Spleen (tissue), 11 donors: ENCODE data around the gene LGI4. TPM values are rescaled to one million over a fixed set of nuclear protein-coding genes. Genes with fewer than 3 reads are reported as not detected.

Experiments used
- DNase-seq: peaks from one replicate; pipeline ENCODE4 v3.0.0-alpha.2; 2020
- H3K27ac ChIP-seq, 8 donors: fragments of 200-600 bp; sonication (generic) in 7 of 8; 1 replicate in 4 of 8; 2 replicates in 4 of 8; pipeline versions ENCODE4 v1.5.0 to v1.8.0; 2016 to 2021; ENCODE audit warnings: inconsistent platforms in 4 of 8, mild to moderate bottlenecking in 4 of 8, moderate library complexity in 1 of 8
- H3K27me3 ChIP-seq, 7 donors: fragments of 200-600 bp; sonication (generic) in 6 of 7; replicated peaks in 1 of 7; 1 replicate in 4 of 7; 2 replicates in 3 of 7; pipeline versions ENCODE4 v1.5.0 to v1.8.0; 2016 to 2021; ENCODE audit warnings: inconsistent platforms in 3 of 7, mild to moderate bottlenecking in 1 of 7
- H3K36me3 ChIP-seq, 6 donors: fragments of 200-600 bp; sonication (generic) in 5 of 6; 1 replicate in 4 of 6; 2 replicates in 2 of 6; pipeline versions ENCODE4 v1.5.0 to v1.8.0; 2016 to 2021; ENCODE audit warnings: inconsistent platforms in 2 of 6
- H3K4me1 ChIP-seq, 6 donors: fragments of 200-600 bp; sonication (generic) in 5 of 6; 1 replicate in 3 of 6; 2 replicates in 3 of 6; pipeline versions ENCODE4 v1.5.0 to v1.8.0; 2016 to 2021; ENCODE audit warnings: inconsistent platforms in 3 of 6
- H3K4me3 ChIP-seq, 8 donors: fragments of 200-600 bp; sonication (generic) in 7 of 8; 1 replicate in 4 of 8; 2 replicates in 4 of 8; pipeline versions ENCODE4 v1.5.0 to v1.8.0; 2016 to 2021; ENCODE audit warnings: inconsistent platforms in 4 of 8, mild to moderate bottlenecking in 4 of 8, moderate library complexity in 2 of 8
- H3K9me3 ChIP-seq, 8 donors: fragments of 200-600 bp; sonication (generic) in 7 of 8; 1 replicate in 4 of 8; 2 replicates in 4 of 8; pipeline versions ENCODE4 v1.5.0 to v1.8.0; 2016 to 2021; ENCODE audit warnings: inconsistent platforms in 4 of 8
- CTCF ChIP-seq, 11 experiments: fragments of 200-600 bp in 7 of 11; fragments of 450-650 bp in 4 of 11; sonication (generic) in 4 of 11; IDR thresholded peaks in 8 of 11; conservative IDR thresholded peaks in 3 of 11; 1 replicate in 7 of 11; 2 replicates in 4 of 11; pipeline versions ENCODE4 v1.4.0 to v1.8.0; 2016 to 2021; ENCODE audit warnings: antibody characterized with exemption in 11 of 11, inconsistent platforms in 4 of 11, mild to moderate bottlenecking in 1 of 11
- POLR2A ChIP-seq, 3 donors: fragments of 450-650 bp; IDR thresholded peaks; one replicate each; pipeline ENCODE4 v1.5.1; 2017; ENCODE audit warnings: antibody characterized with exemption in 3 of 3, mild to moderate bottlenecking in 1 of 3
- POLR2AphosphoS5 ChIP-seq, 3 donors: sonication (generic); formaldehyde crosslinking; IDR thresholded peaks; one replicate each; pipeline ENCODE4 v1.5.1; 2017; ENCODE audit warnings: antibody characterized with exemption in 3 of 3
- WGBS, 5 donors: extraction: QIAGEN DNeasy Blood & Tissue Kit in 3 of 5; methylation state at CpG; one replicate each; pipeline versions ENCODE4 v1.1.5 to v1.1.7; 2013 to 2018; 5-methylcytosine and 5-hydroxymethylcytosine counted together
- intact Hi-C: fragments of 100-400 bp; cut with DNase I; formaldehyde crosslinking; loops from one replicate; pipeline ENCODE4 v1.15.0; 2023; ENCODE audit warnings: low total_unique reads
- polyA plus RNA-seq, 3 donors: library from polyadenylated mRNA; stranded (reverse); fragments of 200-250 nt; gene quantifications; one replicate each; pipeline ENCODE4 v1.2.1, GENCODE V29; 2013
- total RNA-seq, 7 donors: library from RNA; depleted of rRNA in 3 of 7; stranded (reverse); fragments of >200 nt in 3 of 7; fragmentation: NEBNext Ultra II Directional in 4 of 7; extraction: Animal tissue kit (Norgen Biotek cat#: 25700) in 4 of 7; gene quantifications; one replicate each; pipeline versions ENCODE4 v1.1.0 to v1.2.1, GENCODE V29; 2016 to 2021
- donor health status: healthy with polysubstance abuse.
- donor health status: DM: no; HTN: no; CAD: no; lungs with moderate emphysema.
- donor health status: DM: no; HTN: no; CAD: no.
- donor health status: Bipolar disorder and iron deficiency.
- donor health status: healthy.
- donor health status: DM: no; HTN: no; CAD: no.
- donor health status: DM: yes; HTN: yes; CAD: no.

Gene LGI4
- total and polyA plus RNA-seq, 10 donors, result 0.68 to 9.7 (median 1.6) TPM; not detected in 1

- 70 to 89% (median 84%) methylated on average over 13 to 18 of the region's 18 CpGs for WGBS, 5 donors
- intact Hi-C loops, result no loop called here
- peaks cover 19 to 81% (median 44%) of the 10 kb centered on the region in 6 donors for H3K4me1 ChIP-seq
- TF ChIP-seq CTCF (IDR thresholded peaks at IDR 0.05 in 8 of 11, conservative IDR thresholded peaks at IDR 0.05 in 3 of 11) (no peak), POLR2A (IDR thresholded peaks at IDR 0.05) (no peak), POLR2AphosphoS5 (IDR thresholded peaks at IDR 0.05) (no peak)
- no peak for DNase-seq
- H3K36me3 ChIP-seq, result no peaks in the 10 kb centered on the region
- peak within 1 kb of the TSS in 2 of 8 donors; percentile 15 to 65 for H3K4me3 ChIP-seq
- H3K27ac ChIP-seq, result peak within 1 kb of the TSS in 7 of 8 donors; percentile 66 to 79 (median 72)
- peaks cover 0 to 44% (median 14%) of the 10 kb centered on the region in 7 donors for H3K27me3 ChIP-seq
- H3K9me3 ChIP-seq, result no peaks in the 10 kb centered on the region
Measured at GRCh38 chr19:35138305-35138892, 3.5 kb upstream of the LGI4 start, which contains the start of gene FXYD1. Gene FXYD1 (plus strand): TSS chr19:35138824. CDS start chr19:35140080, 1,256 bp downstream.

- DNase-seq, result no peak
- no peak overlapping the region for H3K4me3 ChIP-seq
- H3K27ac ChIP-seq, result no peak overlapping the region
- intact Hi-C loops, result no loop called here
- no peak for TF ChIP-seq POLR2AphosphoS5 (IDR thresholded peaks at IDR 0.05)
- TF ChIP-seq CTCF (IDR thresholded peaks at IDR 0.05 in 8 of 11, conservative IDR thresholded peaks at IDR 0.05 in 3 of 11), result no peak
- TF ChIP-seq POLR2A (IDR thresholded peaks at IDR 0.05), result no peak
- no peaks in the 10 kb centered on the region for H3K9me3 ChIP-seq
- peaks cover 0 to 32% (median 2%) of the 10 kb centered on the region in 7 donors for H3K27me3 ChIP-seq
- 55 to 68% (median 64%) methylated on average over 9 of the region's 9 CpGs for WGBS, 5 donors
- H3K4me1 ChIP-seq, result peaks cover 11 to 68% (median 31%) of the 10 kb centered on the region in 6 donors
- H3K36me3 ChIP-seq, result no peaks in the 10 kb centered on the region
Measured at GRCh38 chr19:35136977-35137702, 2.3 kb upstream of the LGI4 start.

DNA sequence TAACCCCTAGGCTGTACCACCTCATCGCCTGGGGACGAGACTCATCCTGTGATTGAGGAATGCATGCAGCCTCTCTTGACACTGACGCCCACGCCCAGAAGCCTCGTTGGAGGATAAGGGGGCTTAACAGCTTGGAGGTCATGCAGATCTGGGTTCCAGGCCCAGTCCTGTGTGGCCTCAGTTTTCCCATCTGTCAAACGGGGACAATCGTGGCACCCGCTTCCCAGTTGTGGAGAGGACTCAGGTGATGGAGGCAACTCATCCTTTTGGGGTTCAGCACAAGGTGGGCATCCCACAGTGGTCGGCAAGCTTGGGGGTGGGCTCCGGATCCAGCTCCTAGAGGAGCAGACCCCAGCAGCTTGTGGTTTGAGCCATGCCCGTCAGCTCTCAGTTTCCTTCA, 1.4 kb upstream of the LGI4 start:
- H3K4me1 ChIP-seq, result peaks cover 3 to 59% (median 23%) of the 10 kb centered on the region in 6 donors
- H3K27ac ChIP-seq, result no peak overlapping the region
- TF ChIP-seq POLR2A (IDR thresholded peaks at IDR 0.05), result no peak
- no peak for TF ChIP-seq CTCF (IDR thresholded peaks at IDR 0.05 in 8 of 11, conservative IDR thresholded peaks at IDR 0.05 in 3 of 11)
- no peak for TF ChIP-seq POLR2AphosphoS5 (IDR thresholded peaks at IDR 0.05)
- no peaks in the 10 kb centered on the region for H3K9me3 ChIP-seq
- no peak overlapping the region for H3K4me3 ChIP-seq
- no peak for DNase-seq
- H3K36me3 ChIP-seq, result no peaks in the 10 kb centered on the region
- 56 to 85% (median 83%) methylated on average over 6 to 11 of the region's 11 CpGs for WGBS, 5 donors
- intact Hi-C loops, result no loop called here
- H3K27me3 ChIP-seq, result peaks cover 0 to 23% (median 0%) of the 10 kb centered on the region in 7 donors

GRCh38 chr19:35135389-35135909, 590 bp upstream of the LGI4 start:
- Histone ChIP-seq H3K9me3 (no peaks in the 10 kb centered on the region), H3K27me3 (peaks cover 0 to 18% (median 0%) of the 10 kb centered on the region in 7 donors), H3K4me1 (peaks cover 3 to 52% (median 20%) of the 10 kb centered on the region in 6 donors), H3K36me3 (no peaks in the 10 kb centered on the region), H3K4me3 (no peak overlapping the region), H3K27ac (peak overlapping the region in 5 of 8 donors; percentile 52 to 65 (median 63))
- DNase-seq, result peak; percentile 88
- 0 to 1% (median 0%) methylated on average over 2 to 7 of the region's 7 CpGs for WGBS, 5 donors
- intact Hi-C loops, result no loop called here
- TF ChIP-seq POLR2AphosphoS5 (IDR thresholded peaks at IDR 0.05), result peak in 2 of 3 donors; percentile 37 to 52
- TF ChIP-seq CTCF (IDR thresholded peaks at IDR 0.05 in 8 of 11, conservative IDR thresholded peaks at IDR 0.05 in 3 of 11), result peak; percentile 82 to 97 (median 92)
- no peak for TF ChIP-seq POLR2A (IDR thresholded peaks at IDR 0.05)
